Upper lobe of left lung (tissue), 4 donors: ENCODE data around the gene LILRB4.
"Not testable (repeated sequence)": the region's sequence is repeated elsewhere in the genome, so short reads cannot be mapped to it uniquely, and the experiment has no call there.

Experiments
- EP300 ChIP-seq, 4 donors: sonication (generic); formaldehyde crosslinking; IDR thresholded peaks; one replicate each; pipeline ENCODE4 v1.5.1; 2017; ENCODE audit warnings: antibody characterized with exemption in 4 of 4, control low read depth in 2 of 4
- POLR2A ChIP-seq, 4 donors: fragments of 450-650 bp; IDR thresholded peaks; one replicate each; pipeline ENCODE4 v1.5.1; 2016 to 2017; ENCODE audit warnings: antibody characterized with exemption in 4 of 4, mild to moderate bottlenecking in 2 of 4
- POLR2AphosphoS5 ChIP-seq, 2 donors: sonication (generic); formaldehyde crosslinking; IDR thresholded peaks; one replicate each; pipeline ENCODE4 v1.5.1; 2017; ENCODE audit warnings: antibody characterized with exemption in 2 of 2
- TF ChIP-seq, protein P1 (sequence below), 6 experiments: fragments of 450-650 bp in 4 of 6; fragments of 200-600 bp in 2 of 6; sonication (generic) in 2 of 6; IDR thresholded peaks; one replicate each; pipeline ENCODE4 v1.5.1; 2016 to 2019; ENCODE audit warnings: antibody characterized with exemption in 6 of 6

DNA sequence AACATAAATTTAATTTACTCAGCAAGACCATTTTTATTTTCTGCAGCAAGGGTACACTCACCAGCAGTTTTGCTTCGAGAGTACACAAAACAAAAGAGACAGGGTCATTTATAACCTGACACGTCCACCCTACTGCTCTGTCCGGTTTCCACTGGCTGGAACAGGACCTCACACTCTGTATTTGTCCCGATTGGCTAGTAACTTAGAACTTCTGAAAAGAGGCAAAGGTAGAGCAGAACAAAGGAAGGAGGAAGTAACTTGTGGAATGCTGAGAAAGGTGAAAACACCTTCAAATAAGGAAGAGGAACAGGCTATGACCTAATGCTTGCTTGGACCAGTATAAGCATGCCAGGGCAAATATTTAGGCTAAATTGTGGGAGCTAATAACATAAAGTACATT lies 34.9 kb upstream of the LILRB4 start:
- TF ChIP-seq EP300, POLR2AphosphoS5, POLR2A (IDR thresholded peaks at IDR 0.05): not testable (repeated sequence)
- TF ChIP-seq, protein P1, sequence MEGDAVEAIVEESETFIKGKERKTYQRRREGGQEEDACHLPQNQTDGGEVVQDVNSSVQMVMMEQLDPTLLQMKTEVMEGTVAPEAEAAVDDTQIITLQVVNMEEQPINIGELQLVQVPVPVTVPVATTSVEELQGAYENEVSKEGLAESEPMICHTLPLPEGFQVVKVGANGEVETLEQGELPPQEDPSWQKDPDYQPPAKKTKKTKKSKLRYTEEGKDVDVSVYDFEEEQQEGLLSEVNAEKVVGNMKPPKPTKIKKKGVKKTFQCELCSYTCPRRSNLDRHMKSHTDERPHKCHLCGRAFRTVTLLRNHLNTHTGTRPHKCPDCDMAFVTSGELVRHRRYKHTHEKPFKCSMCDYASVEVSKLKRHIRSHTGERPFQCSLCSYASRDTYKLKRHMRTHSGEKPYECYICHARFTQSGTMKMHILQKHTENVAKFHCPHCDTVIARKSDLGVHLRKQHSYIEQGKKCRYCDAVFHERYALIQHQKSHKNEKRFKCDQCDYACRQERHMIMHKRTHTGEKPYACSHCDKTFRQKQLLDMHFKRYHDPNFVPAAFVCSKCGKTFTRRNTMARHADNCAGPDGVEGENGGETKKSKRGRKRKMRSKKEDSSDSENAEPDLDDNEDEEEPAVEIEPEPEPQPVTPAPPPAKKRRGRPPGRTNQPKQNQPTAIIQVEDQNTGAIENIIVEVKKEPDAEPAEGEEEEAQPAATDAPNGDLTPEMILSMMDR (IDR thresholded peaks at IDR 0.05) = not testable (repeated sequence)
